Thoracic aorta endothelial cell (primary cell): Measurements from ENCODE around the gene RGS12. TPM values are rescaled to one million over a fixed set of nuclear protein-coding genes. Genes with fewer than 3 reads are reported as not detected.

Source experiments
- total RNA-seq: library from RNA; depleted of rRNA; stranded (reverse); fragments of >200 nt; gene quantifications from 2 replicates; pipeline ENCODE4 v1.2.3, GENCODE V29; 2012

RGS12 gene, protein sequence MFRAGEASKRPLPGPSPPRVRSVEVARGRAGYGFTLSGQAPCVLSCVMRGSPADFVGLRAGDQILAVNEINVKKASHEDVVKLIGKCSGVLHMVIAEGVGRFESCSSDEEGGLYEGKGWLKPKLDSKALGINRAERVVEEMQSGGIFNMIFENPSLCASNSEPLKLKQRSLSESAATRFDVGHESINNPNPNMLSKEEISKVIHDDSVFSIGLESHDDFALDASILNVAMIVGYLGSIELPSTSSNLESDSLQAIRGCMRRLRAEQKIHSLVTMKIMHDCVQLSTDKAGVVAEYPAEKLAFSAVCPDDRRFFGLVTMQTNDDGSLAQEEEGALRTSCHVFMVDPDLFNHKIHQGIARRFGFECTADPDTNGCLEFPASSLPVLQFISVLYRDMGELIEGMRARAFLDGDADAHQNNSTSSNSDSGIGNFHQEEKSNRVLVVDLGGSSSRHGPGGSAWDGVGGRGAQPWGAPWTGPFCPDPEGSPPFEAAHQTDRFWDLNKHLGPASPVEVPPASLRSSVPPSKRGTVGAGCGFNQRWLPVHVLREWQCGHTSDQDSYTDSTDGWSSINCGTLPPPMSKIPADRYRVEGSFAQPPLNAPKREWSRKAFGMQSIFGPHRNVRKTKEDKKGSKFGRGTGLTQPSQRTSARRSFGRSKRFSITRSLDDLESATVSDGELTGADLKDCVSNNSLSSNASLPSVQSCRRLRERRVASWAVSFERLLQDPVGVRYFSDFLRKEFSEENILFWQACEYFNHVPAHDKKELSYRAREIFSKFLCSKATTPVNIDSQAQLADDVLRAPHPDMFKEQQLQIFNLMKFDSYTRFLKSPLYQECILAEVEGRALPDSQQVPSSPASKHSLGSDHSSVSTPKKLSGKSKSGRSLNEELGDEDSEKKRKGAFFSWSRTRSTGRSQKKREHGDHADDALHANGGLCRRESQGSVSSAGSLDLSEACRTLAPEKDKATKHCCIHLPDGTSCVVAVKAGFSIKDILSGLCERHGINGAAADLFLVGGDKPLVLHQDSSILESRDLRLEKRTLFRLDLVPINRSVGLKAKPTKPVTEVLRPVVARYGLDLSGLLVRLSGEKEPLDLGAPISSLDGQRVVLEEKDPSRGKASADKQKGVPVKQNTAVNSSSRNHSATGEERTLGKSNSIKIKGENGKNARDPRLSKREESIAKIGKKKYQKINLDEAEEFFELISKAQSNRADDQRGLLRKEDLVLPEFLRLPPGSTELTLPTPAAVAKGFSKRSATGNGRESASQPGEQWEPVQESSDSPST (N-terminal part only)
- total RNA-seq = 55.5 and 78.7 TPM in 2 replicates

DNA sequence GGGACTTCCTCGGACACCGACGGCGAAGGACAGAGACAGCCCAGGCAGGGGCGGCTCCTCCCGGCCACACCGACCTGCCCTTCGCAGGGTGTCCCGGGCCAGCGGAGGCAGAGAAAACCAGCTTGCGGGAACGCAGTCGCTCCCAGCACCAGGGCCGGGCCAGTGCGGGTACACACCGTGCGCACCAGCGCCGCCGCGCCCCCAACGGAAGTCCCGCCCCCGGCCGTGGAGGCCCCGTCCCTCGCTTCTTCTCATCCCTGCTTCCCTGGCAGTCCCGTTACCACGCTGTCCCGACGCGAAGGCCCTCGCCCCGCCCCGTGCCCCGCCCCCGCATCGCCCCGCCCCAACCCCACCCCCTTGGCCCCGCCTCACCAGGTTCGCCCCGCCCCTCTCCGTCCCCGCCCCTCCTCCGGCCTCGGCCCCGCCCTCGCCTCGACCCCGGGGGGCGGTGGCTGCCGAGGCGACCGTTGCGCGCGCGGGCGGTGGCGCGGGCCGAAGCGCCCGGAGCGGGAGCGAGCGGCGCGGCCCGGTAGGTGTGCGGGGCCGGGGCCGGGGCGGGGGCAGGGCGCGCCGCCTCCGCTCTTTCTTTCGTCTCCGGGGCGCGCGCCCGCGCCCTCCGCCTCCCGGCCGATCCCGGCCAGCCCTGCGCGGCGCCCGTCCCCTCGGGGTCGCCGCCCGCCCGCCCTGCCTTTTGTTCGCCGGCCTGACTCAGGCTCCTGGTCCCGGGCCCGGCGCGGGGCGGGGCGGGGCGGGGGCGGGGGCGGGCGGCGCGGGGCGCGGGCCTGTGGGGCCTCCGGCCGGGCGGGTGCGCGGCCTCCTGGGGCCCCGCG, at the start of gene RGS12:
Gene RGS12, plus strand, starts transcription at position 451 of the 830 bp plus-strand sequence. CDS start 23,150 bp downstream, outside the sequence.

DNA sequence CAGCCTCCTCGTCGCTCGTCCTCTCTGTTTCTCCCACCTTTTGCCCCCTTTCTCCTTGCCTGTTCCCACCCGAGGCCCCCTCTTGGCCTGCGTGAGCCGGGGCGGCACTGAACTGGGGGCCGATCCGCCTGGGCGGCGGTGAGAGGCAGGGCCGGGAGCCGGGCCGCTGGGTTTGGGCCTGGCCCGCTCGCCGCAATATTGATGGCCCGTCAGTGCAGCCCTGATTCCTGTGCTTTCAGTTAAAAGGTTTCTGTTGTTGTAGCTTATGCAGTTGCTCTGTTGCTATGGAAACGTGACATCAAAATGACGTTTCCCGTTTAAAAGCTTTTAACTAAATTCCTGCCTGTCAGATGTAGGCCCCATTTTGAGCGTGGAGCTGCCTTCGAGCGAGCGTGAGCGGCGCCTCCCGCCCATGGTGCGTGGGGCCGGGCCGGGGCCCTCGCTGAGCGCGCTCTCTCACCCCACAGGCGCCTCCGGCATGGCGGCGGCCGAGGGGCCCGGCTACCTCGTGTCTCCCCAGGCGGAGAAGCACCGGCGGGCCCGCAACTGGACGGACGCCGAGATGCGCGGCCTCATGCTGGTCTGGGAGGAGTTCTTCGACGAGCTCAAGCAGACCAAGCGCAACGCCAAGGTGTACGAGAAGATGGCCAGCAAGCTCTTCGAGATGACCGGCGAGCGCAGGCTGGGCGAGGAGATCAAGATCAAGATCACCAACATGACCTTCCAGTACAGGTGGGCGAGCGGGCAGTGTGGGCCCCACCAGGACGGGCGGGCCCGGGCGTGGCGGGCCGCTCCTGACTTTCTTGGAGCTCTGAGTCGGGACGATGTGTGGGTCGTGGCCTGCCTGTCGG, 43.8 kb upstream of the RGS12 start, which contains the start of gene MSANTD1:
Gene MSANTD1, plus strand, starts transcription at position 349 of the 851 bp plus-strand sequence. Its CDS starts 64 bp downstream, at position 413.

Other genes starting within 250 kb of the RGS12 start
- gene HTT-AS, start 218.5 kb upstream of the RGS12 start, total RNA-seq = not detected in 2 replicates
- gene HTT, start 218.3 kb upstream of the RGS12 start, total RNA-seq = 52.3 and 63.7 TPM in 2 replicates
- gene MSANTD1, start 43.9 kb upstream of the RGS12 start, total RNA-seq = 0.36 and 0.53 TPM in 2 replicates
- gene HGFAC, start 148.9 kb downstream of the RGS12 start, total RNA-seq = 0.07 and 0.13 TPM in 2 replicates
- not detected in 2 replicates for gene DOK7, start 170.3 kb downstream of the RGS12 start, total RNA-seq
- gene LRPAP1, start 239.4 kb downstream of the RGS12 start, total RNA-seq = 87.5 and 91.5 TPM in 2 replicates